Epithelial cell of esophagus (primary cell): ENCODE results near the gene KIF6.

Experiments
- DNase-seq: peaks from one replicate; pipeline ENCODE4 v3.0.0; 2010; ENCODE audit warnings: low read depth
- H3K4me3 ChIP-seq: 2 replicates; pipeline ENCODE4 v1.5.1; 2011; ENCODE audit warnings: mild to moderate bottlenecking, low read length, control low read depth
- CTCF ChIP-seq: IDR thresholded peaks from 2 replicates; pipeline ENCODE4 v1.5.1; 2011; ENCODE audit warnings: low read depth, mild to moderate bottlenecking, low read length, control low read depth, inconsistent platforms; ENCODE audit not compliant: insufficient read depth; ENCODE audit errors: missing control alignments

The KIF6 gene

GRCh38 chr6:39623750-39624149, 101.5 kb downstream of the KIF6 start:
- H3K4me3 ChIP-seq, result no peak overlapping the region
- no peak for DNase-seq
- TF ChIP-seq CTCF, result no peak

GRCh38 chr6:39617520-39617919, 107.7 kb downstream of the KIF6 start:
- TF ChIP-seq CTCF, result no peak
- no peak overlapping the region for H3K4me3 ChIP-seq

GRCh38 chr6:39617026-39617425, 108.2 kb downstream of the KIF6 start:
- H3K4me3 ChIP-seq, result no peak overlapping the region
- no peak for TF ChIP-seq CTCF
- no peak for DNase-seq

More at GRCh38 chr6:39617520-39617919, 107.7 kb downstream of the KIF6 start:
- no peak for DNase-seq

- TF ChIP-seq CTCF, result no peak
- DNase-seq, result no peak
Observed at GRCh38 chr6:39615622-39616021, 109.6 kb downstream of the KIF6 start.

GRCh38 chr6:39614393-39614950, 110.7 kb downstream of the KIF6 start:
- no peak overlapping the region for H3K4me3 ChIP-seq
- no peak for TF ChIP-seq CTCF

More at GRCh38 chr6:39615622-39616021, 109.6 kb downstream of the KIF6 start:
- no peak overlapping the region for H3K4me3 ChIP-seq

GRCh38 chr6:39610221-39610620, 115.0 kb downstream of the KIF6 start:
- H3K4me3 ChIP-seq, result no peak overlapping the region
- no peak for DNase-seq
- TF ChIP-seq CTCF, result no peak

More at GRCh38 chr6:39614393-39614950, 110.7 kb downstream of the KIF6 start:
- DNase-seq, result no peak
